ENCODE data around the gene WNT3A. TPM values are rescaled to one million over a fixed set of nuclear protein-coding genes. Genes with fewer than 3 reads are reported as not detected.
A peak's percentile ranks its signal among the peaks of the same experiment; 100 is the strongest.

The WNT3A gene
- total RNA-seq, 2 donors from 2014 or later: 0.11 to 0.46 TPM

DNA sequence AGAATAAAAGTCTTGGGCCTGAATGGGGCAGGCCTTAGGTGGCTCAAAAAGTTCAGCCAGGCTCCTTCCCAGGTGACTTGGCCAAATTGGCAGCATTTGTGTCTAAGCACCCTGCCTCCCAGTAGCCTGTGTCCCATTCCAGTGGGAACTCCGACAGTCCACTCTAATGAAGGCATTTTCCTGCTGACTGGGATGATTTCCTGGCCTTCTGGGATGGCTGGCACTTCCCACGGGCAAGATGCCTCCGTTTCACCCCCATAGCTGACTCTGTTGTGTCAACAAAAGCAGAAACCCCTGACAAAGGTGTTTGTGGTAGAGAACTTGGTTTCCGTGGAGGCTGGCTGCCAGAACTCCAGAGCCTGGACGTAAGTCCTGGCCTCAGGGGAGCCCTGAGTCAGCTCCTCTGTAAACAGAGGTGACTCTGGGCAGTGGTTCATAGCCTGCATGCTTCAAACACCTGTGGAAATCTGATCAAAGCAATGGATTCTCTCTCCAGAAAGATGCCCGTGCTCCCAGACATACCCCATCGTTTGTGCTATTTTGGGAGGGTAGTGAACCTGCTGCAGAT is 36.6 kb downstream of the WNT3A start:
- TF ChIP-seq, protein P1, sequence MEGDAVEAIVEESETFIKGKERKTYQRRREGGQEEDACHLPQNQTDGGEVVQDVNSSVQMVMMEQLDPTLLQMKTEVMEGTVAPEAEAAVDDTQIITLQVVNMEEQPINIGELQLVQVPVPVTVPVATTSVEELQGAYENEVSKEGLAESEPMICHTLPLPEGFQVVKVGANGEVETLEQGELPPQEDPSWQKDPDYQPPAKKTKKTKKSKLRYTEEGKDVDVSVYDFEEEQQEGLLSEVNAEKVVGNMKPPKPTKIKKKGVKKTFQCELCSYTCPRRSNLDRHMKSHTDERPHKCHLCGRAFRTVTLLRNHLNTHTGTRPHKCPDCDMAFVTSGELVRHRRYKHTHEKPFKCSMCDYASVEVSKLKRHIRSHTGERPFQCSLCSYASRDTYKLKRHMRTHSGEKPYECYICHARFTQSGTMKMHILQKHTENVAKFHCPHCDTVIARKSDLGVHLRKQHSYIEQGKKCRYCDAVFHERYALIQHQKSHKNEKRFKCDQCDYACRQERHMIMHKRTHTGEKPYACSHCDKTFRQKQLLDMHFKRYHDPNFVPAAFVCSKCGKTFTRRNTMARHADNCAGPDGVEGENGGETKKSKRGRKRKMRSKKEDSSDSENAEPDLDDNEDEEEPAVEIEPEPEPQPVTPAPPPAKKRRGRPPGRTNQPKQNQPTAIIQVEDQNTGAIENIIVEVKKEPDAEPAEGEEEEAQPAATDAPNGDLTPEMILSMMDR (conservative IDR thresholded peaks at IDR 0.05): no peak
- Mint-ChIP-seq H3K36me3 (ENCODE audit: low read depth) (no peaks in the 10 kb centered on the region), H3K4me1 (peaks cover 1% of the 10 kb centered on the region), H3K4me3 (no peak overlapping the region), H3K27me3 (ENCODE audit: insufficient read depth) (peaks cover 50% of the 10 kb centered on the region), H3K27ac (no peak overlapping the region), H3K9me3 (no peaks in the 10 kb centered on the region)
- 76 to 91% methylated on average over 4 to 7 of the region's 7 CpGs for WGBS, 2 experiments (ENCODE audit: insufficient coverage in 1 of 2, insufficient read length in 1 of 2)
- Histone ChIP-seq H3K4me3 (ENCODE audit: low read length) (no peak overlapping the region), H3K9ac (ENCODE audit: extremely low read depth, low read length, poor library complexity, severe bottlenecking) (no peak overlapping the region), H3K4me1 (ENCODE audit: control insufficient read depth, insufficient read depth, low read length) (no peaks in the 10 kb centered on the region), H3K27ac (ENCODE audit: low read depth, low read length) (no peak overlapping the region), H3K36me3 (ENCODE audit: control insufficient read depth, insufficient read depth, low read length) (no peaks in the 10 kb centered on the region), H3K9me3 (ENCODE audit: control insufficient read depth, low read length) (no peaks in the 10 kb centered on the region), H3K27me3 (ENCODE audit: control insufficient read depth, insufficient read depth, low read length, poor library complexity, severe bottlenecking) (peaks cover 45% of the 10 kb centered on the region)
- no peak for DNase-seq

DNA sequence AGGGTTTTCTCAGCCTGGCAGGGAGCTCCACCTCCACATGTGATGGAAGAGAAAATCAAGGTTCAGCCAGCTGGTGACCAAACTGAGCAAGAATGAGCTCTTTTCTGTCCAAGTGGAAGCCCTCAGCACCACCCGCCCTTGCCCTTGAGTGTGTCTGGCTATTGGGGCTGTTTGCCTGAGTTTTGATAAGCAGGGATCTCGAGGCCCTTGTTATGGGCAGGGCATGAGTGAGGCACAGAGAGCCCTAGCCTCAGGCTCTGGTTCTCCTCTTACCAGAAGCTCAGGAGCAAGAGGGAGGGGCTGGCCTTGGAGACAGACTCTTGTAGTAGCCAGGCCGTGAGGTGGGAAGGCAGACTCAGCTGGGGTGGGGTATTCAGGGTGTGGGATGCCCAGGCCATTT is 38.2 kb downstream of the WNT3A start:
- Histone ChIP-seq H3K4me1 (ENCODE audit: control insufficient read depth, insufficient read depth, low read length) (no peaks in the 10 kb centered on the region), H3K36me3 (ENCODE audit: control insufficient read depth, insufficient read depth, low read length) (no peaks in the 10 kb centered on the region), H3K27me3 (ENCODE audit: control insufficient read depth, insufficient read depth, low read length, poor library complexity, severe bottlenecking) (peaks cover 29% of the 10 kb centered on the region), H3K9ac (ENCODE audit: extremely low read depth, low read length, poor library complexity, severe bottlenecking) (no peak overlapping the region), H3K4me3 (ENCODE audit: low read length) (no peak overlapping the region), H3K9me3 (ENCODE audit: control insufficient read depth, low read length) (no peaks in the 10 kb centered on the region), H3K27ac (ENCODE audit: low read depth, low read length) (no peak overlapping the region)
- 90% methylated on average over 3 of the region's 3 CpGs; no CpG with 5 or more reads in 1 of the 2 experiments for WGBS, 2 experiments (ENCODE audit: insufficient coverage in 1 of 2, insufficient read length in 1 of 2)
- no peak for DNase-seq
- no peaks in the 10 kb centered on the region for H3K4me1 Mint-ChIP-seq
- no peaks in the 10 kb centered on the region for H3K36me3 Mint-ChIP-seq (ENCODE audit: low read depth)
- no peak overlapping the region for H3K27ac Mint-ChIP-seq
- TF ChIP-seq, protein P1 (conservative IDR thresholded peaks at IDR 0.05): no peak
- no peak overlapping the region for H3K4me3 Mint-ChIP-seq
- peaks cover 49% of the 10 kb centered on the region for H3K27me3 Mint-ChIP-seq (ENCODE audit: insufficient read depth)
- H3K9me3 Mint-ChIP-seq: no peaks in the 10 kb centered on the region

DNA sequence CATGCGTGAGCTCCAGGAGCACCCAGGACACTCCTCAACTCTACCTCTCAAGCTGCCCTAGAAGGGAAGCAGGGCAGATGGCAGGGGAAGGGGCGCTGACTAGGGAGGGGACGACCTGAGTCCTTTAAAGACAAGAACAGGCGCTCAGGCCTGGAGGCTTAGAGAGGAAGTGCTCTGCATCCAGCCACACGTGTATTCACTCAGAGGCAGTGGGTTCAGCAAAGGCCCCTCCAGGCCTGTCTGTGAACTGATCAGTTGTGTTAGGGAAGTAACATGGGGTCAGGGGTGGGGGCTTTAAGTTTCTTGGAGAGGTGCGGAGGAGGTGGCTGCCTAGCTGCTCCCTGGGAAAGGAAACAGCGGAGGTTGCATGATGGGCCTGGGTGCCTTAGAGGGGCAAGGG is 38.6 kb downstream of the WNT3A start:
- Histone ChIP-seq H3K9ac (ENCODE audit: extremely low read depth, low read length, poor library complexity, severe bottlenecking) (no peak overlapping the region), H3K9me3 (ENCODE audit: control insufficient read depth, low read length) (no peaks in the 10 kb centered on the region), H3K27ac (ENCODE audit: low read depth, low read length) (no peak overlapping the region), H3K4me1 (ENCODE audit: control insufficient read depth, insufficient read depth, low read length) (no peaks in the 10 kb centered on the region), H3K36me3 (ENCODE audit: control insufficient read depth, insufficient read depth, low read length) (no peaks in the 10 kb centered on the region), H3K27me3 (ENCODE audit: control insufficient read depth, insufficient read depth, low read length, poor library complexity, severe bottlenecking) (peaks cover 24% of the 10 kb centered on the region), H3K4me3 (ENCODE audit: low read length) (no peak overlapping the region)
- whole genome bisulfite sequencing, 2 experiments (ENCODE audit: insufficient coverage in 1 of 2, insufficient read length in 1 of 2): 70 to 76% methylated on average over 3 to 7 of the region's 7 CpGs
- H3K4me3 Mint-ChIP-seq: no peak overlapping the region
- peak; percentile 45 for DNase-seq
- no peaks in the 10 kb centered on the region for H3K36me3 Mint-ChIP-seq (ENCODE audit: low read depth)
- no peaks in the 10 kb centered on the region for H3K4me1 Mint-ChIP-seq
- no peak overlapping the region for H3K27ac Mint-ChIP-seq
- TF ChIP-seq, protein P1 (conservative IDR thresholded peaks at IDR 0.05): no peak
- no peaks in the 10 kb centered on the region for H3K9me3 Mint-ChIP-seq
- peaks cover 49% of the 10 kb centered on the region for H3K27me3 Mint-ChIP-seq (ENCODE audit: insufficient read depth)
